ENCODE data around the gene RAB27A.

The RAB27A gene

DNA sequence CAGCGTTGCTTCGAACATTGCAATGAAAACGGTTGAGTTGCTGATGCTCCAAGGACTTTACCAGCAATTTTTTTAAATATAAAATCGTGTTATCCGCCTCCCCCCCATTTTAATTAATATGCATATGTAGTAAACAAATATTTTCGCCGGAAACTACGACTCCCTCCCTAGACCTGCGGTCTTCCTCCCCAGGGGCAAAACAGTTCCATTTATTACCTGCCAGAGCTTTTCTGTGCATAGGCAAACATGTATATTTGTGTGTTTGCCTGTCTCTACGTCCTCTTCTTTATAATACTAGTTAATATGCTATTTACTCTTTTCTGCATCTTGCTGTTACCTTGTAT is 92.3 kb downstream of the RAB27A start:
- Histone ChIP-seq H3K9ac (ENCODE audit: low read length) (peak overlapping the region; percentile 80), H4K20me1 (ENCODE audit: insufficient read depth, low read length) (peaks cover 4% of the 10 kb centered on the region; the same call in 1 of the 2 replicates), H3K4me2 (ENCODE audit: low read depth, low read length) (peak overlapping the region; percentile 97), H3K9me2 (replicated peaks; ENCODE audit: insufficient read depth, low read length) (no peaks in the 10 kb centered on the region), H3K9me3 (replicated peaks; ENCODE audit: insufficient read depth, low read length) (no peaks in the 10 kb centered on the region), H3F3A (ENCODE audit: insufficient read depth, low read length) (peaks cover 14% of the 10 kb centered on the region), H2AFZ (ENCODE audit: low read length) (peak overlapping the region; percentile 89), H3K79me2 (ENCODE audit: low read length) (peaks cover 43% of the 10 kb centered on the region), H3K27me3 (replicated peaks; ENCODE audit: insufficient read depth, low read length) (no peaks in the 10 kb centered on the region), H3K4me3 (ENCODE audit: low read length) (peak overlapping the region; percentile 79), H3K27ac (ENCODE audit: low read length) (peak overlapping the region; percentile 83), H3K4me1 (ENCODE audit: low read length) (peaks cover 12% of the 10 kb centered on the region), H3K36me3 (replicated peaks; ENCODE audit: insufficient read depth, low read length) (no peaks in the 10 kb centered on the region; the same call in 1 of the 2 replicates)
- TF ChIP-seq EZH2 (optimal IDR thresholded peaks at IDR 0.05; ENCODE audit: low read depth, low read length) (no peak), EZH2phosphoT487 (IDR thresholded peaks at IDR 0.05; ENCODE audit: low read length) (no peak)
- peak; percentile 36 for DNase-seq

DNA sequence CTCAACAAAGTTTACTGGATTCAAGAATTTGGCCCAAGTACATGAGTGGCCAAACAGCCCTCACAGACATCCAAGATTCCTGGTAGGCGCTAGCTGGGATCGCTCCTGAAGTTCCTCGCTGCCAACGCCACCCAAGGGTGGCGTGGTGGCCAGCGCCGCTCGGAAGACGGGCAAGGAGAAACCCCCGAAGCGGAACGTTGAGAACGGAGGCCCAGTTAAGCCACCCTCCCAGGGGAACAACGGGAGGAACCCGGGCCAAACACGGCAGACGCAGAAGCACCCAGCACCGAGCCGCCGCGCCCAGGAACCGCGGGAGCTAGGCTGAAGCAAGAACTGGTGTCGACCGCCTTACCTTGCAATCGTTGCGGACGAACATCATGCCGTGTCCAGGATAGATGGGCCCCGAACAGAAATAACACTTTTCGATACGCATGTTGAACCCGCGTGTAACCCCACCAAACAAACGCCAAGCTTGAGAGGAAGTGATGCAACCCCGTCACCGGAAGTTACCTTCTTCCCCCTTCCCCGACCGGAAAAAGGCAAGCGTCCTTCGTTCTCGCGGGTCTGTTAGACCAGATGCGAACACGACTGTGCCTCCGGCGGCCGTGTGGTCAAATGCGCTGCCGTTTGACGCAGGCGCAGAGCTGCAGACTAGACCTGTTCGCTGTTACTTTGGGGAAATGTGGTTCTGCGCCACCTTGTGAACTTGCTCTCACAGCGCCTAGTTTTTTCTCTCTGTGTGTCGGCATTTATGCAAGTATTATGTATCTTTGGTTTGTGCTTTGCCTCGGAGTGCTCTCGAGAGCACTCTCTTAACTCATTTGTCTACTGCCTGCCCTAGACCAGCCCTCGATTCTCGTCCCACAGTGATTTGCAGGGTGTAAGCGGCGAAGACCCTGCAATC is 92.9 kb downstream of the RAB27A start, which contains the start of gene RSL24D1:
TSS of gene RSL24D1 (minus strand) at position 484 of the 904 bp plus-strand sequence. CDS start at position 433, 51 bp downstream.
- Histone ChIP-seq H3K36me3 (replicated peaks; ENCODE audit: insufficient read depth, low read length) (no peaks in the 10 kb centered on the region; the same call in 1 of the 2 replicates), H3F3A (ENCODE audit: insufficient read depth, low read length) (peaks cover 14% of the 10 kb centered on the region), H3K9me2 (replicated peaks; ENCODE audit: insufficient read depth, low read length) (no peaks in the 10 kb centered on the region), H4K20me1 (ENCODE audit: insufficient read depth, low read length) (peaks cover 4% of the 10 kb centered on the region; the same call in 1 of the 2 replicates), H3K9me3 (replicated peaks; ENCODE audit: insufficient read depth, low read length) (no peaks in the 10 kb centered on the region), H3K4me1 (ENCODE audit: low read length) (peaks cover 12% of the 10 kb centered on the region), H3K4me3 (ENCODE audit: low read length) (peak within 1 kb of the TSS; percentile 79), H3K27me3 (replicated peaks; ENCODE audit: insufficient read depth, low read length) (no peaks in the 10 kb centered on the region), H3K79me2 (ENCODE audit: low read length) (peaks cover 50% of the 10 kb centered on the region), H2AFZ (ENCODE audit: low read length) (peak within 1 kb of the TSS; percentile 89), H3K9ac (ENCODE audit: low read length) (peak within 1 kb of the TSS; percentile 80), H3K4me2 (ENCODE audit: low read depth, low read length) (peak within 1 kb of the TSS; percentile 97), H3K27ac (ENCODE audit: low read length) (peak within 1 kb of the TSS; percentile 83)
- TF ChIP-seq, protein P1, sequence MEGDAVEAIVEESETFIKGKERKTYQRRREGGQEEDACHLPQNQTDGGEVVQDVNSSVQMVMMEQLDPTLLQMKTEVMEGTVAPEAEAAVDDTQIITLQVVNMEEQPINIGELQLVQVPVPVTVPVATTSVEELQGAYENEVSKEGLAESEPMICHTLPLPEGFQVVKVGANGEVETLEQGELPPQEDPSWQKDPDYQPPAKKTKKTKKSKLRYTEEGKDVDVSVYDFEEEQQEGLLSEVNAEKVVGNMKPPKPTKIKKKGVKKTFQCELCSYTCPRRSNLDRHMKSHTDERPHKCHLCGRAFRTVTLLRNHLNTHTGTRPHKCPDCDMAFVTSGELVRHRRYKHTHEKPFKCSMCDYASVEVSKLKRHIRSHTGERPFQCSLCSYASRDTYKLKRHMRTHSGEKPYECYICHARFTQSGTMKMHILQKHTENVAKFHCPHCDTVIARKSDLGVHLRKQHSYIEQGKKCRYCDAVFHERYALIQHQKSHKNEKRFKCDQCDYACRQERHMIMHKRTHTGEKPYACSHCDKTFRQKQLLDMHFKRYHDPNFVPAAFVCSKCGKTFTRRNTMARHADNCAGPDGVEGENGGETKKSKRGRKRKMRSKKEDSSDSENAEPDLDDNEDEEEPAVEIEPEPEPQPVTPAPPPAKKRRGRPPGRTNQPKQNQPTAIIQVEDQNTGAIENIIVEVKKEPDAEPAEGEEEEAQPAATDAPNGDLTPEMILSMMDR (IDR thresholded peaks at IDR 0.05; ENCODE audit: low read length) = peak; percentile 56
- TF ChIP-seq EZH2 (optimal IDR thresholded peaks at IDR 0.05; ENCODE audit: low read depth, low read length) (no peak), EZH2phosphoT487 (IDR thresholded peaks at IDR 0.05; ENCODE audit: low read length) (no peak)
- peak; percentile 99 for DNase-seq

DNA sequence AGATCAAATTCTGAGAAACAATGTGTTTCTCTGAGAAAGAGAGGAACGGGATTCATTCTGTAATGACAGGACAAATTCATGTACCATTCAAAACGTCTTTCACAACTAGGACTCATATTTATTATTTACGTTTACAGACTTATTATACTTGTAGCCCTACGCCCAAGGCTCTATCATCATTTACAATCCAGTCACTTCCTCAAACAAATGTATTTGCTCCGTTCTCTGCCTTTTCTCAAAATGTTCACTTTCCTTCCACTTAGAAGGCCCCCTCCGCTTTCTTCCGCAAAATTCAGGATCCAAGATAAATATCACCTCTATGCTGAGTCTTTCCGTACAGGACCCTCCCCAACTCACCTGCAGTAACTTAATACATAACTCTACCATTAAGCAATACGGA is 93.6 kb downstream of the RAB27A start:
- Histone ChIP-seq H3K27me3 (replicated peaks; ENCODE audit: insufficient read depth, low read length) (no peaks in the 10 kb centered on the region), H3K4me3 (ENCODE audit: low read length) (peak overlapping the region; percentile 79), H3K4me2 (ENCODE audit: low read depth, low read length) (peak overlapping the region; percentile 82), H4K20me1 (ENCODE audit: insufficient read depth, low read length) (peaks cover 4% of the 10 kb centered on the region; the same call in 1 of the 2 replicates), H2AFZ (ENCODE audit: low read length) (peak overlapping the region; percentile 60), H3K9me3 (replicated peaks; ENCODE audit: insufficient read depth, low read length) (no peaks in the 10 kb centered on the region), H3K36me3 (replicated peaks; ENCODE audit: insufficient read depth, low read length) (peaks cover 6% of the 10 kb centered on the region; the same call in 1 of the 2 replicates), H3K9me2 (replicated peaks; ENCODE audit: insufficient read depth, low read length) (no peaks in the 10 kb centered on the region), H3F3A (ENCODE audit: insufficient read depth, low read length) (peaks cover 14% of the 10 kb centered on the region), H3K9ac (ENCODE audit: low read length) (peak overlapping the region; percentile 80), H3K4me1 (ENCODE audit: low read length) (peaks cover 12% of the 10 kb centered on the region), H3K27ac (ENCODE audit: low read length) (peak overlapping the region; percentile 83; the same call in 1 of the 2 replicates), H3K79me2 (ENCODE audit: low read length) (peaks cover 57% of the 10 kb centered on the region)
- TF ChIP-seq, protein P1 (IDR thresholded peaks at IDR 0.05; ENCODE audit: low read length) = no peak
- TF ChIP-seq EZH2 (optimal IDR thresholded peaks at IDR 0.05; ENCODE audit: low read depth, low read length) (no peak), EZH2phosphoT487 (IDR thresholded peaks at IDR 0.05; ENCODE audit: low read length) (no peak)
- DNase-seq = no peak
